ENCODE results near the gene ING1.

DNA sequence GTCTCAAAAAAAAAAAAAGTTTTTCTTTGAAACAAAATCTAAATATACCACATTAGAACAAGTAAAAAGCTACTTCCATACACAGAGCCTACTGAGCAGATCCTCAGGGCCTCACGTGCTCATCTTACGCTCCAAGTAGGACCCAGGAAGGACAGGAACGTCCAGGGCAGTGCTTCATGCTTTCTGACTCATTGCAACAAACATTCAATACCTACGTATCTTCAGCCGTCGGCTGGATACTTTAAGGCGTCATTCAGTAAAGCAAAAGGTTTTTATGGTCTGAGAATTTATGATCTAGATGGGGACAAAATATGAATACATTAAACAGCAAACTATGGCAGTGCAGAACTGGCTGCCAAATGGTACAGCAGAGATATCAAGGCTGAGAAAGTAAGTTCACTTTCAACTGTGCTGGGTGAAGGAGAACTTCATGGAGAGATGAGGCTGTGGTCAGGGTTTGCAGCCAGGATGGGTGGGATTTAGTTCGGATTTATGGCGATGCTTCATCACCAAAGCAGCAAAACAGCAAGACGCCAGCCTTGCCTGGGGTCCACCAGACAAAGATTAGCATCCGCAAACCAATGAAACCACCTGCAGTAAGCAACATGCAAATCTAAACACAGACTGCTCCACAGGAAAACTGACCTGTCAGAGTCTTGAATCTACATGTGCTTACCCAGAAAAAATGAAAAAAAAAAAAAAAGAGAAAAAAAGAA lies 28.0 kb upstream of the ING1 start:
- no peak for TF ChIP-seq PHF8 (IDR thresholded peaks at IDR 0.05; ENCODE audit: borderline replicate concordance, low read depth)
- no peak for TF ChIP-seq FOSL2 (IDR thresholded peaks at IDR 0.05)
- TF ChIP-seq FOSL2 (CRISPR knock-in tag; IDR thresholded peaks at IDR 0.05): no peak
- TF ChIP-seq, protein P1, sequence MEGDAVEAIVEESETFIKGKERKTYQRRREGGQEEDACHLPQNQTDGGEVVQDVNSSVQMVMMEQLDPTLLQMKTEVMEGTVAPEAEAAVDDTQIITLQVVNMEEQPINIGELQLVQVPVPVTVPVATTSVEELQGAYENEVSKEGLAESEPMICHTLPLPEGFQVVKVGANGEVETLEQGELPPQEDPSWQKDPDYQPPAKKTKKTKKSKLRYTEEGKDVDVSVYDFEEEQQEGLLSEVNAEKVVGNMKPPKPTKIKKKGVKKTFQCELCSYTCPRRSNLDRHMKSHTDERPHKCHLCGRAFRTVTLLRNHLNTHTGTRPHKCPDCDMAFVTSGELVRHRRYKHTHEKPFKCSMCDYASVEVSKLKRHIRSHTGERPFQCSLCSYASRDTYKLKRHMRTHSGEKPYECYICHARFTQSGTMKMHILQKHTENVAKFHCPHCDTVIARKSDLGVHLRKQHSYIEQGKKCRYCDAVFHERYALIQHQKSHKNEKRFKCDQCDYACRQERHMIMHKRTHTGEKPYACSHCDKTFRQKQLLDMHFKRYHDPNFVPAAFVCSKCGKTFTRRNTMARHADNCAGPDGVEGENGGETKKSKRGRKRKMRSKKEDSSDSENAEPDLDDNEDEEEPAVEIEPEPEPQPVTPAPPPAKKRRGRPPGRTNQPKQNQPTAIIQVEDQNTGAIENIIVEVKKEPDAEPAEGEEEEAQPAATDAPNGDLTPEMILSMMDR (IDR thresholded peaks at IDR 0.05): no peak
- TF ChIP-seq RAD21 (conservative IDR thresholded peaks at IDR 0.05 in 1 of 2, IDR thresholded peaks at IDR 0.05 in 1 of 2): no peak
- no peak for TF ChIP-seq NR3C1 (IDR thresholded peaks at IDR 0.05)
